B cell (primary cell): ENCODE data around the gene STARD9.

Source experiments
- CTCF ChIP-seq: fragments of 200-600 bp; IDR thresholded peaks from one replicate; pipeline ENCODE4 v1.8.0; 2022; ENCODE audit warnings: antibody characterized with exemption, mild to moderate bottlenecking
- EZH2 ChIP-seq: IDR thresholded peaks from 2 replicates; pipeline ENCODE4 v1.6.1; 2012; ENCODE audit warnings: borderline replicate concordance, low read depth, mild to moderate bottlenecking, moderate library complexity, low read length; ENCODE audit not compliant: insufficient read depth, poor library complexity, severe bottlenecking

GRCh38 chr15:42621996-42622925, 46.9 kb downstream of the STARD9 start:
- no peak for TF ChIP-seq CTCF
- TF ChIP-seq EZH2, result no peak
